ENCODE results near the gene RFTN2. TPM values are rescaled to one million over a fixed set of nuclear protein-coding genes. Genes with fewer than 3 reads are reported as not detected.
"Not testable (repeated sequence)": the region's sequence is repeated elsewhere in the genome, so short reads cannot be mapped to it uniquely, and the experiment has no call there.

Gene RFTN2
- total and polyA plus RNA-seq, 12 donors, result 1.2 to 15.8 (median 9.3) TPM

- intact Hi-C loops (cut with DNase I), result no loop called here
- no peaks in the 10 kb centered on the region for H3K36me3 ChIP-seq (replicated peaks in 1 of 2)
- DNase-seq, result no peak
Observed at GRCh38 chr2:197657562-197657961, 17.8 kb downstream of the RFTN2 start.

GRCh38 chr2:197647961-197648690 is 27.3 kb downstream of the RFTN2 start:
- Histone ChIP-seq H3K9me3 (replicated peaks in 1 of 3) (no peaks in the 10 kb centered on the region), H3K4me1 (replicated peaks in 1 of 2) (no peaks in the 10 kb centered on the region), H3K27ac (no peak overlapping the region), H3K4me3 (no peak overlapping the region), H3K27me3 (no peaks in the 10 kb centered on the region), H3K36me3 (replicated peaks in 1 of 2) (no peaks in the 10 kb centered on the region)
- DNase-seq, result no peak
- TF ChIP-seq CTCF (IDR thresholded peaks at IDR 0.05) (no peak), POLR2A (IDR thresholded peaks at IDR 0.05) (no peak)
- intact Hi-C loops (cut with DNase I), result no loop called here
- WGBS, 4 donors, result 80 to 90% (median 85%) methylated on average over 3 of the region's 3 CpGs

More at GRCh38 chr2:197657562-197657961, 17.8 kb downstream of the RFTN2 start:
- Histone ChIP-seq H3K4me1 (replicated peaks in 1 of 2) (no peaks in the 10 kb centered on the region), H3K27me3 (no peaks in the 10 kb centered on the region), H3K4me3 (no peak overlapping the region), H3K27ac (no peak overlapping the region), H3K9me3 (replicated peaks in 1 of 3) (no peaks in the 10 kb centered on the region)
- TF ChIP-seq POLR2A (IDR thresholded peaks at IDR 0.05) (no peak), CTCF (IDR thresholded peaks at IDR 0.05) (no peak)

- no peak overlapping the region for H3K27ac ChIP-seq
- H3K4me1 ChIP-seq (replicated peaks in 1 of 2), result no peaks in the 10 kb centered on the region
- H3K4me3 ChIP-seq, result no peak overlapping the region
- 85 to 92% (median 89%) methylated on average over 3 of the region's 3 CpGs for WGBS, 4 donors
- no peak for TF ChIP-seq CTCF (IDR thresholded peaks at IDR 0.05)
- no peak for TF ChIP-seq POLR2A (IDR thresholded peaks at IDR 0.05)
- DNase-seq, result no peak
- intact Hi-C loops (cut with DNase I), result no loop called here
- H3K27me3 ChIP-seq, result no peaks in the 10 kb centered on the region
- H3K36me3 ChIP-seq (replicated peaks in 1 of 2), result peaks cover 0 to 6% of the 10 kb centered on the region in 2 donors
- H3K9me3 ChIP-seq (replicated peaks in 1 of 3), result no peaks in the 10 kb centered on the region
Observed at GRCh38 chr2:197641666-197642065, 33.7 kb downstream of the RFTN2 start.

- H3K27me3 ChIP-seq; H3K36me3 ChIP-seq (replicated peaks in 1 of 2); intact Hi-C loops (cut with DNase I); H3K4me3 ChIP-seq; H3K9me3 ChIP-seq (replicated peaks in 1 of 3); H3K27ac ChIP-seq; H3K4me1 ChIP-seq (replicated peaks in 1 of 2); DNase-seq: not testable (repeated sequence)
- WGBS, 4 donors, result 88 to 95% (median 90%) methylated on average over 11 to 17 of the region's 19 CpGs
Observed at GRCh38 chr2:197640571-197641122, 34.7 kb downstream of the RFTN2 start.
